ACC112 (cell line): ENCODE data around the gene AHRR.

Source experiments
- H2AFZ ChIP-seq: fragments of 200-600 bp; sonication (generic); one replicate; pipeline ENCODE4 v1.6.0; 2017; ENCODE audit warnings: antibody characterized with exemption, low read length; ENCODE audit not compliant: unreplicated experiment
- H3K27ac ChIP-seq: fragments of 200-600 bp; sonication (generic); 2 replicates; pipeline ENCODE4 v1.5.1; 2014; ENCODE audit warnings: low read depth, mild to moderate bottlenecking, antibody characterized with exemption, low read length, moderate library complexity
- H3K27me3 ChIP-seq: fragments of 200-600 bp; sonication (generic); 2 replicates; pipeline ENCODE4 v1.6.1; 2014; ENCODE audit warnings: mild to moderate bottlenecking, antibody characterized with exemption, low read length, moderate library complexity, mixed read lengths; ENCODE audit not compliant: insufficient read depth
- H3K36me3 ChIP-seq: fragments of 200-600 bp; sonication (generic); 2 replicates; pipeline ENCODE4 v1.6.1; 2016; ENCODE audit warnings: mild to moderate bottlenecking, antibody characterized with exemption, low read length, moderate library complexity, mixed read lengths; ENCODE audit not compliant: insufficient read depth
- H3K4me1 ChIP-seq: fragments of 200-600 bp; sonication (generic); one replicate; pipeline ENCODE4 v1.6.1; 2016; ENCODE audit warnings: low read length, mixed read lengths; ENCODE audit not compliant: insufficient read depth, unreplicated experiment, control insufficient read depth
- H3K4me3 ChIP-seq: fragments of 200-600 bp; sonication (generic); 2 replicates; pipeline ENCODE4 v1.5.1; 2014; ENCODE audit warnings: mild to moderate bottlenecking, low read depth, low read length
- H3K79me2 ChIP-seq: fragments of 200-600 bp; sonication (generic); one replicate; pipeline ENCODE4 v1.6.0; 2016; ENCODE audit warnings: low read length; ENCODE audit not compliant: control insufficient read depth, unreplicated experiment, insufficient read depth

Gene AHRR

GRCh38 chr5:421287-421880, 99.9 kb downstream of the AHRR start:
- no peaks in the 10 kb centered on the region for H3K79me2 ChIP-seq
- H3K27me3 ChIP-seq: no peaks in the 10 kb centered on the region
- H3K27ac ChIP-seq: no peak overlapping the region
- no peaks in the 10 kb centered on the region for H3K4me1 ChIP-seq
- H2AFZ ChIP-seq: no peak overlapping the region
- H3K36me3 ChIP-seq: no peaks in the 10 kb centered on the region
- no peak overlapping the region for H3K4me3 ChIP-seq

- Histone ChIP-seq H2AFZ (no peak overlapping the region), H3K27me3 (no peaks in the 10 kb centered on the region), H3K4me3 (no peak overlapping the region), H3K4me1 (no peaks in the 10 kb centered on the region), H3K27ac (no peak overlapping the region), H3K36me3 (no peaks in the 10 kb centered on the region), H3K79me2 (no peaks in the 10 kb centered on the region)
Measured at GRCh38 chr5:421901-422300, 100.4 kb downstream of the AHRR start.

GRCh38 chr5:422323-423232, 101.1 kb downstream of the AHRR start:
- Histone ChIP-seq H3K27me3 (no peaks in the 10 kb centered on the region), H3K36me3 (peaks cover under 1% of the 10 kb centered on the region; the same call in 1 of the 2 replicates), H3K27ac (no peak overlapping the region), H2AFZ (no peak overlapping the region), H3K79me2 (no peaks in the 10 kb centered on the region), H3K4me1 (no peaks in the 10 kb centered on the region), H3K4me3 (no peak overlapping the region)

GRCh38 chr5:423233-423565, 101.7 kb downstream of the AHRR start:
- Histone ChIP-seq H3K27me3 (no peaks in the 10 kb centered on the region), H3K27ac (no peak overlapping the region), H2AFZ (no peak overlapping the region), H3K4me1 (no peaks in the 10 kb centered on the region), H3K36me3 (peaks cover 6% of the 10 kb centered on the region; the same call in 1 of the 2 replicates), H3K79me2 (no peaks in the 10 kb centered on the region), H3K4me3 (no peak overlapping the region)

- Histone ChIP-seq H3K36me3 (peaks cover 6% of the 10 kb centered on the region; the same call in 1 of the 2 replicates), H2AFZ (no peak overlapping the region), H3K27me3 (no peaks in the 10 kb centered on the region), H3K4me3 (no peak overlapping the region), H3K4me1 (no peaks in the 10 kb centered on the region), H3K27ac (no peak overlapping the region), H3K79me2 (no peaks in the 10 kb centered on the region)
Measured at GRCh38 chr5:423626-424261, 102.2 kb downstream of the AHRR start.

GRCh38 chr5:424301-425110, 103.0 kb downstream of the AHRR start:
- H3K36me3 ChIP-seq: peaks cover 6% of the 10 kb centered on the region; the same call in 1 of the 2 replicates
- no peaks in the 10 kb centered on the region for H3K27me3 ChIP-seq
- H3K4me1 ChIP-seq: peaks cover 2% of the 10 kb centered on the region
- no peak overlapping the region for H3K4me3 ChIP-seq
- H2AFZ ChIP-seq: no peak overlapping the region
- no peaks in the 10 kb centered on the region for H3K79me2 ChIP-seq
- no peak overlapping the region for H3K27ac ChIP-seq

- no peaks in the 10 kb centered on the region for H3K27me3 ChIP-seq
- no peak overlapping the region for H3K4me3 ChIP-seq
- H3K27ac ChIP-seq: no peak overlapping the region
- no peak overlapping the region for H2AFZ ChIP-seq
- H3K4me1 ChIP-seq: peaks cover 14% of the 10 kb centered on the region
- no peaks in the 10 kb centered on the region for H3K79me2 ChIP-seq
- H3K36me3 ChIP-seq: peaks cover 6% of the 10 kb centered on the region; the same call in 1 of the 2 replicates
Measured at GRCh38 chr5:425714-426113, 104.2 kb downstream of the AHRR start.

- Histone ChIP-seq H3K79me2 (no peaks in the 10 kb centered on the region), H3K4me1 (peaks cover 14% of the 10 kb centered on the region), H3K27me3 (no peaks in the 10 kb centered on the region), H3K27ac (no peak overlapping the region), H3K4me3 (no peak overlapping the region), H2AFZ (no peak overlapping the region), H3K36me3 (peaks cover 6% of the 10 kb centered on the region; the same call in 1 of the 2 replicates)
Measured at GRCh38 chr5:426392-426976, 105.0 kb downstream of the AHRR start.

- Histone ChIP-seq H3K4me1 (peaks cover 14% of the 10 kb centered on the region), H2AFZ (no peak overlapping the region), H3K79me2 (no peaks in the 10 kb centered on the region), H3K36me3 (peaks cover 6% of the 10 kb centered on the region; the same call in 1 of the 2 replicates), H3K27me3 (no peaks in the 10 kb centered on the region), H3K27ac (no peak overlapping the region), H3K4me3 (no peak overlapping the region)
Measured at GRCh38 chr5:427415-428087, 106.0 kb downstream of the AHRR start.
